ENCODE measurements around the gene LRRC32.
"Not testable (repeated sequence)": the region's sequence is repeated elsewhere in the genome, so short reads cannot be mapped to it uniquely, and the experiment has no call there.

The LRRC32 gene

DNA sequence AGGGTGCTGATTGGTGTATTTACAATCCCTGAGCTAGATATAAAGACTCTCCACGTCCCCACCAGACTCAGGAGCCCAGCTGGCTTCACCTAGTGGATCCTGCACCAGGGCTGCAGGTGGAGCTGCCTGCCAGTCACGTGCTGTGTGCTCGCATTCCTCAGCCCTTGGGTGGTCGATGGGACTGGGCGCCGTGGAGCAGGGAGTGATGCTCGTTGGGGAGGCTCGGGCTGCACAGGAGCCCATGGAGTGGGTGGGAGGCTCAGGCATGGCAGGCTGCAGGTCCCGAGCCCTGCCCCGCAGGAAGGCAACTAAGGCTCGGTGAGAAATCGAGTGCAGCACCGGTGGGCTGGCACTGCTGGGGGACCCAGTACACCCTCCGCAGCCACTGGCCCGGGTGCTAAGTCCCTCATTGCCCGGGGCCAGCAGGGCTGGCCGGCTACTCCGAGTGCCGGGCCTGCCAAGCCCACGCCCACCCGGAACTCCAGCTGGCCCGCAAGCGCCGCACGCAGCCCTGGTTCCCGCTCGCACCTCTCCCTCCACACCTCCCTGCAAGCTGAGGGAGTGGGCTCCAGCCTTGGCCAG is 61.6 kb downstream of the LRRC32 start:
- DNase-seq: not testable (repeated sequence)

DNA sequence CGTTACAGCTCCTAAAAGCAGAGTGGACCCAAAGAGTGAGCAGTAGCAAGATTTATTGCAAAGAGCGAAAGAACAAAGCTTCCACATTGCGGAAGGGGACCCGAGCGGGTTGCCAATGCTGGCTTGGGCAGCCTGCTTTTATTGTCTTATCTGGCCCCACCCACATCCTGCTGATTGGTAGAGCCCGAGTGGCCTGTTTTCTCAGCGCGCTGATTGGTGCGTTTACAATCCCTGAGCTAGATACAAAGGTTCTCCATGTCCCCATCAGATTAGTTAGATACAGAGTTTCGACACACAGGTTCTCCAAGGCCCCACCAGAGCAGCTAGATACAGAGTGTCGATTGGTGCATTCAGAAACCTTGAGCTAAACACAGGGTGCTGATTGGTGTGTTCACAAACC is 62.3 kb downstream of the LRRC32 start:
- not testable (repeated sequence) for DNase-seq

Data from activated CD4-positive, CD25-positive, alpha-beta regulatory T cell (primary cell).